Measurements from ENCODE around the gene CAMK2B. TPM values are rescaled to one million over a fixed set of nuclear protein-coding genes. Genes with fewer than 3 reads are reported as not detected.

Gene CAMK2B
- total RNA-seq, 2 experiments from 2014 or later, result 0.97 to 1.9 TPM

DNA sequence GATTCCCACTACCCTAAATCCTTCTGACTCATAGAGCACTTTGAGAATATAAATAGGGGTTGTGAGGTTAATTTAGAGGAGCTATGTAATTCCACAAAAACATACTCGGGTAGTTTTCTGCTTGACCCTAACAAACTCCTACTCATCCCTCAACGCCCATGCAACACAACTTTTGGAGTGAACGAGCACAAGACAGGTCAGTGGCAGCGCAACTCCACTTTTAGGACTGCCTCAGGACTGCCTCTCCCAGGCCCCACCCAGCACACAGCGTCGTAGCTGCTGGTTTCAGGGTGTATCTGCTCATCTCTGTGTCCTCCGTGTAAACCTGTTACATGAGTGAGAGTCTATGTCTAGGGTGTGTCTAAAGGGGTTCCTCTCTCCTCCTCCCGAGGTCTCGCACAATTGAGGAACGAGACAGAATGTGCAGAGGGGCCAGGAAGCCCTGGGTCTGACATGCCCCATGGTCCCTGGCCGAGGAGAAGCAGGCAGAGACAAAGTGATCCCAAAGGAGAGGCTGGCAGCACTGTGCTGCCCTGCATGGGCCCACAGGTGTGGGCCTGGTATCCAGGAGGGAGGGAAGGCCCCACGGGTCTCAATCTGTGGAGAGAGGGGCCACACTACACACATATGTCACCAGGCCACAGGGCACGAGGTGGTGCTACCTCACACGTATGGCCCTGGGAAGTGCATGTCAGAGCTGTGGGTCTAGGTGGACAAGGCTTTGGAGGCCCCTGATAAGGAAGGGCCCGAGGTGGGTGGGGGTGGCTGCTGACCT, 45.5 kb downstream of the CAMK2B start:
- intact Hi-C loops (cut with micrococcal nuclease), result no loop called here
- POLR2A ChIA-PET, result no interaction called here
- DNase-seq (no peak), ATAC-seq (no peak)
- no peak overlapping the region for H3K4me3 Mint-ChIP-seq
- H3K27ac Mint-ChIP-seq, result no peak overlapping the region
- H3K4me1 Mint-ChIP-seq (ENCODE audit: low read depth), result no peaks in the 10 kb centered on the region
- CTCF ChIA-PET, result no interaction called here
- no peaks in the 10 kb centered on the region for H3K36me3 Mint-ChIP-seq (ENCODE audit: low read depth)
- H3K27me3 Mint-ChIP-seq, result no peaks in the 10 kb centered on the region
- H3K9me3 Mint-ChIP-seq, result no peaks in the 10 kb centered on the region
- TF ChIP-seq, protein P1, sequence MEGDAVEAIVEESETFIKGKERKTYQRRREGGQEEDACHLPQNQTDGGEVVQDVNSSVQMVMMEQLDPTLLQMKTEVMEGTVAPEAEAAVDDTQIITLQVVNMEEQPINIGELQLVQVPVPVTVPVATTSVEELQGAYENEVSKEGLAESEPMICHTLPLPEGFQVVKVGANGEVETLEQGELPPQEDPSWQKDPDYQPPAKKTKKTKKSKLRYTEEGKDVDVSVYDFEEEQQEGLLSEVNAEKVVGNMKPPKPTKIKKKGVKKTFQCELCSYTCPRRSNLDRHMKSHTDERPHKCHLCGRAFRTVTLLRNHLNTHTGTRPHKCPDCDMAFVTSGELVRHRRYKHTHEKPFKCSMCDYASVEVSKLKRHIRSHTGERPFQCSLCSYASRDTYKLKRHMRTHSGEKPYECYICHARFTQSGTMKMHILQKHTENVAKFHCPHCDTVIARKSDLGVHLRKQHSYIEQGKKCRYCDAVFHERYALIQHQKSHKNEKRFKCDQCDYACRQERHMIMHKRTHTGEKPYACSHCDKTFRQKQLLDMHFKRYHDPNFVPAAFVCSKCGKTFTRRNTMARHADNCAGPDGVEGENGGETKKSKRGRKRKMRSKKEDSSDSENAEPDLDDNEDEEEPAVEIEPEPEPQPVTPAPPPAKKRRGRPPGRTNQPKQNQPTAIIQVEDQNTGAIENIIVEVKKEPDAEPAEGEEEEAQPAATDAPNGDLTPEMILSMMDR (IDR thresholded peaks at IDR 0.05), result no peak

DNA sequence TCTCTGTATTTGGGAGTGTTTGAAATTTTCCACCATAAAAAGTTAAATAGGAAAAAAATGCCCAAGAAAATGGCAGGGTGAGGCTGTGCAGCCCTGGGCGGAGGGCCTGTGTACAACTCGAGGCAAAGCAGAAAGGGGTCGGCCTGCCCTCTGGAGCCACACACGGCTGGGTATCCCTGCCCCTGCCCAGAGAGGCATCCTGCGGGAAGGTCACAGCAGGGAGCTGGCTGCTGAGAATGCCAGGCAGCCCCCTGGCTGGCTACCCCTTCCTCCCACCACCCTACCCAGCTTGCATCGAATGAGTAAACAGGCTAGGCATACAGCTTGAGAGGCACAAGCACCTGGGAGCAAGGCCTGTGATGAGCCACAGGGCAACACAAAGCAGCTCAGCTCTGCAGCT, 46.1 kb downstream of the CAMK2B start:
- TF ChIP-seq, protein P1 (IDR thresholded peaks at IDR 0.05), result no peak
- Mint-ChIP-seq H3K4me1 (ENCODE audit: low read depth) (peaks cover 2% of the 10 kb centered on the region), H3K9me3 (no peaks in the 10 kb centered on the region), H3K27ac (no peak overlapping the region), H3K4me3 (no peak overlapping the region), H3K36me3 (ENCODE audit: low read depth) (no peaks in the 10 kb centered on the region), H3K27me3 (no peaks in the 10 kb centered on the region)
- intact Hi-C loops (cut with micrococcal nuclease), result no loop called here
- CTCF ChIA-PET, result no interaction called here
- DNase-seq (no peak), ATAC-seq (no peak)
- POLR2A ChIA-PET, result no interaction called here

DNA sequence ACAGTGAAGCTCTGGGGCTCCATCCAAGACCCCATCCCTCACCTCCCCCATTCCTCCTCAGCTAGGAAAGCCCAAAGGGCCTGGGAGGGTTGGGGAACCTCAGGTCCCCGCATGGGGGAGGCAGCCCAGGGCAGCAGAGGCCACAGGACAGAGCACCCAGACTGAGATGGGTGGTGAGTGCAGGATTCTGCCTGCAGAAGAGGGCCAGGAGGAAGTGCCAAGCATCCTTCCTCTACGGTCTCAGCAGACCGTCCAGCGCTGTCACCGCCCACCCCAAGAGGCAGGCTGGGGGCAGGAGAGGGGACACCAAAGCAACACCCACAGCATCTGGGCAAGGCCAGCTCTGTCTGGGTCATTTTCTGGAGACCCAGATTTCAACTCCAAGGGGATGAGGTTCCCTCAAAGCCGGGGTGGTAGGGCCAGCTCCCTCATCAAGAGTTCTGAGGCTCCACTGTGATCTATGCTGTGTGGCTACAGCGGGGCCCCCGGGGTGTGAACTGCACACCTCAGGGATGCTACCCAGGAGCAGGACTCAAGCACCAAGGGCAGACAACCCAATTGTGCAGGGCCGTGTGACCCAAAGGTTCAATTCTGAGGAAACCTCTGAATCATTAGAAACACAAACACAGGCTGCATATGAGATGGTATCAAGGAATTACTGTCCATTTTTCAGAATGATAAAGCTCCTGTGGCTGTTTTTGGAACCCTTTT, 46.8 kb downstream of the CAMK2B start:
- CTCF ChIA-PET, result interaction anchor here (1.1 kb wide), 1 partner anchor 38 kb away, joined by 3 read pairs; no protein-coding TSS in a partner anchor
- POLR2A ChIA-PET, result no interaction called here
- Mint-ChIP-seq H3K27me3 (no peaks in the 10 kb centered on the region), H3K4me1 (ENCODE audit: low read depth) (peaks cover 4% of the 10 kb centered on the region), H3K27ac (no peak overlapping the region), H3K4me3 (no peak overlapping the region), H3K9me3 (no peaks in the 10 kb centered on the region), H3K36me3 (ENCODE audit: low read depth) (no peaks in the 10 kb centered on the region)
- TF ChIP-seq, protein P1 (IDR thresholded peaks at IDR 0.05), result no peak
- intact Hi-C loops (cut with micrococcal nuclease), result no loop called here
- ATAC-seq, result no peak
- no peak for DNase-seq

DNA sequence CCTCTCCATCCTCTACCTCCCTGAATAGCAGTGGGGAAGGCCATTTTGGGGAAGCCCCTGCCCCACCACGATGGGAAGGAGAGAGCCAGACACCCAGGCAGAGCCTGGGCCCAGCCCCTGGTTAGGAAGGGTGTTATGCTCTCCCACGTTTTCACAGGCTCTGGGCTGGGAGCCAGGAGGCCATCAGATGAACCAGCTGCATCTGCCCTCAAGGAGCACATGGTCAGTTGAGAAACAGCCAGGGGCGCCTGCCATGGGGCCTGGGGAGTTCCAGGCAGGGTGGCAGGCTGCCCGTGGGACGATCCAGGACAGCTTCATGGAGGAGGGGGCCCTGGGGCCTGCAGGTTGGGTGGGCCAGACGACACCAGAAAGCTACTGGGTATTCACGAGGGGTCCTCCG, 47.5 kb downstream of the CAMK2B start:
- H3K27ac Mint-ChIP-seq, result no peak overlapping the region
- intact Hi-C loops (cut with micrococcal nuclease), result no loop called here
- ChIA-PET POLR2A (no interaction called here), CTCF (interaction anchor here (1.1 kb wide), 1 partner anchor 37 kb away, joined by 3 read pairs; no protein-coding TSS in a partner anchor)
- TF ChIP-seq, protein P1 (IDR thresholded peaks at IDR 0.05), result no peak
- ATAC-seq, result no peak
- H3K4me1 Mint-ChIP-seq (ENCODE audit: low read depth), result peaks cover 4% of the 10 kb centered on the region
- DNase-seq, result no peak
- H3K9me3 Mint-ChIP-seq, result no peaks in the 10 kb centered on the region
- no peaks in the 10 kb centered on the region for H3K36me3 Mint-ChIP-seq (ENCODE audit: low read depth)
- H3K4me3 Mint-ChIP-seq, result no peak overlapping the region
- H3K27me3 Mint-ChIP-seq, result no peaks in the 10 kb centered on the region

DNA sequence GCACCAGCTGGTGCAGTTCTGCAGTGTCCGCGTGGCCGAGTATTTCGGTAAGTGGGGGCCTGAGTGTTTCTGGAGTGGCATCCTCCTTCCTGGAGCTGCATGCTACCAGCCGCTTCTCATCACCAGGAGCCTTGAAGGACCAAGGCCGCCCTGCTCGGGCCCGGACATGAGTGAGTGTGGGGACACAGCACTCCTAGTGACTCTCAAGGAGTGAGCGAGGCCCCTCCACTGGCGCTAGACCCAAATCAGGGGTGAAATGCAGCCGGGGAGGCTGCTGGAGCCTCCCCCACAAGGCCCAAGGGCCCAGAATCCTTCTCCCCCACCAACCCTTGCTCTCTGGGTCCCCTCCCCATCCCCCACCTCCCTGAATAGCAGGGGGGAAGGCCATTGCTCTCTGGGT, 48.0 kb downstream of the CAMK2B start:
- H3K4me3 Mint-ChIP-seq, result no peak overlapping the region
- ChIA-PET CTCF (interaction anchor here (1.1 kb wide), 1 partner anchor 37 kb away, joined by 3 read pairs; no protein-coding TSS in a partner anchor), POLR2A (no interaction called here)
- no peak overlapping the region for H3K27ac Mint-ChIP-seq
- TF ChIP-seq, protein P1 (IDR thresholded peaks at IDR 0.05), result no peak
- peaks cover 4% of the 10 kb centered on the region for H3K4me1 Mint-ChIP-seq (ENCODE audit: low read depth)
- H3K27me3 Mint-ChIP-seq, result no peaks in the 10 kb centered on the region
- H3K9me3 Mint-ChIP-seq, result no peaks in the 10 kb centered on the region
- intact Hi-C loops (cut with micrococcal nuclease), result no loop called here
- no peak for DNase-seq
- no peak for ATAC-seq
- H3K36me3 Mint-ChIP-seq (ENCODE audit: low read depth), result no peaks in the 10 kb centered on the region

Data from activated CD8-positive, alpha-beta T cell treated with anti-CD3 and anti-CD28 coated beads for 36 hours (primary cell).